Neural progenitor cell (in vitro differentiated cells): ENCODE measurements around the gene FKBP8. TPM values are rescaled to one million over a fixed set of nuclear protein-coding genes. Genes with fewer than 3 reads are reported as not detected.

Source experiments
- DNase-seq: peaks from one replicate; pipeline ENCODE4 v3.0.0-alpha.2; 2016; ENCODE audit warnings: low spot score
- H2AFZ ChIP-seq: fragments of 200-600 bp; sonication (generic); replicated peaks from 2 replicates; pipeline ENCODE4 v1.6.1; 2016; ENCODE audit warnings: antibody characterized with exemption
- H3F3A ChIP-seq: fragments of 200-600 bp; sonication (generic); 2 replicates; pipeline ENCODE4 v1.6.1; 2016; ENCODE audit warnings: antibody characterized with exemption, low read depth
- H3K27ac ChIP-seq: fragments of 200-600 bp; sonication (generic); 2 replicates; pipeline ENCODE4 v1.5.1; 2016; ENCODE audit warnings: mild to moderate bottlenecking
- H3K27me3 ChIP-seq: fragments of 200-600 bp; sonication (generic); 2 replicates; pipeline ENCODE4 v1.6.1; 2016; ENCODE audit warnings: mild to moderate bottlenecking, moderate library complexity
- H3K36me3 ChIP-seq: fragments of 200-600 bp; sonication (generic); 2 replicates; pipeline ENCODE4 v1.5.1; 2016
- H3K4me1 ChIP-seq: fragments of 200-600 bp; sonication (generic); 2 replicates; pipeline ENCODE4 v1.6.1; 2016; ENCODE audit warnings: mixed run types
- H3K4me2 ChIP-seq: fragments of 200-600 bp; sonication (generic); 2 replicates; pipeline ENCODE4 v1.6.1; 2016
- H3K4me3 ChIP-seq: fragments of 200-600 bp; sonication (generic); 2 replicates; pipeline ENCODE4 v1.5.1; 2016
- H3K79me2 ChIP-seq: fragments of 200-600 bp; sonication (generic); 2 replicates; pipeline ENCODE4 v1.6.1; 2016; ENCODE audit warnings: low read depth
- H3K9ac ChIP-seq: fragments of 200-600 bp; sonication (generic); 2 replicates; pipeline ENCODE4 v1.6.1; 2016
- H3K9me3 ChIP-seq: fragments of 200-600 bp; sonication (generic); 2 replicates; pipeline ENCODE4 v1.5.1; 2016; ENCODE audit warnings: low read depth
- H4K20me1 ChIP-seq: fragments of 200-600 bp; sonication (generic); 2 replicates; pipeline ENCODE4 v1.6.1; 2016; ENCODE audit warnings: low read depth
- H3K27ac Mint-ChIP-seq: 3 replicates; pipeline ENCODE4 v1.8.0; 2021; ENCODE audit warnings: mixed read lengths
- H3K27me3 Mint-ChIP-seq: 2 replicates; pipeline ENCODE4 v1.8.0; 2022; ENCODE audit warnings: low read depth, mild to moderate bottlenecking, inconsistent platforms, moderate library complexity, mixed read lengths; ENCODE audit not compliant: insufficient read depth
- H3K36me3 Mint-ChIP-seq: 3 replicates; pipeline ENCODE4 v1.8.0; 2021; ENCODE audit warnings: mixed read lengths
- H3K4me1 Mint-ChIP-seq: 3 replicates; pipeline ENCODE4 v1.8.0; 2021; ENCODE audit warnings: mixed read lengths
- H3K4me3 Mint-ChIP-seq: 3 replicates; pipeline ENCODE4 v1.8.0; 2021; ENCODE audit warnings: mild to moderate bottlenecking, moderate library complexity, mixed read lengths
- H3K9me3 Mint-ChIP-seq: 3 replicates; pipeline ENCODE4 v1.8.0; 2020; ENCODE audit warnings: mixed read lengths
- CTCF ChIP-seq: fragments of 200-600 bp; sonication (generic); IDR thresholded peaks from 2 replicates; pipeline ENCODE4 v1.5.1; 2017; ENCODE audit warnings: antibody characterized with exemption, mild to moderate bottlenecking
- EZH2 ChIP-seq: fragments of 200-600 bp; sonication (generic); IDR thresholded peaks from 2 replicates; pipeline ENCODE4 v1.6.1; 2017; ENCODE audit warnings: antibody characterized with exemption, mild to moderate bottlenecking, moderate library complexity
- EZH2phosphoT487 ChIP-seq: fragments of 200-600 bp; sonication (generic); IDR thresholded peaks from 2 replicates; pipeline ENCODE4 v1.6.1; 2017; ENCODE audit warnings: antibody characterized with exemption
- total RNA-seq: library from RNA; depleted of rRNA; stranded (reverse); fragments of >200 nt; gene quantifications from 2 replicates; pipeline ENCODE4 v1.2.3, GENCODE V29; 2015; ENCODE audit warnings: low replicate concordance

Gene FKBP8
- total RNA-seq, 1 donor from 2014 or later, result 115 TPM

GRCh38 chr19:18499055-18499775 is 44.2 kb downstream of the FKBP8 start:
- H3K27me3 Mint-ChIP-seq, result peaks cover 4% of the 10 kb centered on the region
- H3K4me3 ChIP-seq, result no peak overlapping the region
- H3K36me3 Mint-ChIP-seq, result no peaks in the 10 kb centered on the region
- H4K20me1 ChIP-seq, result peaks cover 91% of the 10 kb centered on the region
- no peaks in the 10 kb centered on the region for H3K9me3 ChIP-seq
- no peaks in the 10 kb centered on the region for H3K9me3 Mint-ChIP-seq
- no peak overlapping the region for H3K4me2 ChIP-seq
- H3K27me3 ChIP-seq, result no peaks in the 10 kb centered on the region
- no peak overlapping the region for H3K9ac ChIP-seq
- no peak overlapping the region for H3K27ac ChIP-seq
- H2AFZ ChIP-seq, result no peak overlapping the region
- H3K4me1 Mint-ChIP-seq, result peaks cover 21% of the 10 kb centered on the region
- DNase-seq, result no peak
- no peak overlapping the region for H3K4me3 Mint-ChIP-seq
- TF ChIP-seq CTCF (no peak), EZH2 (no peak), EZH2phosphoT487 (no peak)
- H3F3A ChIP-seq, result no peaks in the 10 kb centered on the region
- H3K4me1 ChIP-seq, result peaks cover 5% of the 10 kb centered on the region
- no peak overlapping the region for H3K27ac Mint-ChIP-seq
- H3K79me2 ChIP-seq, result peaks cover 35% of the 10 kb centered on the region
- H3K36me3 ChIP-seq, result no peaks in the 10 kb centered on the region

GRCh38 chr19:18496980-18497256 is 46.5 kb downstream of the FKBP8 start:
- no peaks in the 10 kb centered on the region for H3F3A ChIP-seq
- no peak overlapping the region for H3K27ac ChIP-seq
- H3K4me3 ChIP-seq, result no peak overlapping the region
- peaks cover 4% of the 10 kb centered on the region for H3K27me3 Mint-ChIP-seq
- no peak overlapping the region for H3K4me3 Mint-ChIP-seq
- H3K27me3 ChIP-seq, result no peaks in the 10 kb centered on the region
- no peaks in the 10 kb centered on the region for H3K36me3 Mint-ChIP-seq
- H3K4me1 ChIP-seq, result peaks cover 5% of the 10 kb centered on the region
- no peaks in the 10 kb centered on the region for H3K36me3 ChIP-seq
- no peak overlapping the region for H3K9ac ChIP-seq
- no peak overlapping the region for H3K4me2 ChIP-seq
- H3K79me2 ChIP-seq, result peaks cover 35% of the 10 kb centered on the region
- no peaks in the 10 kb centered on the region for H3K9me3 Mint-ChIP-seq
- no peak overlapping the region for H2AFZ ChIP-seq
- no peak for DNase-seq
- no peaks in the 10 kb centered on the region for H3K9me3 ChIP-seq
- H3K27ac Mint-ChIP-seq, result no peak overlapping the region
- H3K4me1 Mint-ChIP-seq, result peaks cover 30% of the 10 kb centered on the region
- TF ChIP-seq CTCF (no peak), EZH2phosphoT487 (no peak), EZH2 (no peak)
- H4K20me1 ChIP-seq, result peaks cover 93% of the 10 kb centered on the region

GRCh38 chr19:18496167-18496979 is 47.0 kb downstream of the FKBP8 start:
- Histone ChIP-seq H4K20me1 (peaks cover 93% of the 10 kb centered on the region), H3K36me3 (no peaks in the 10 kb centered on the region), H3K4me2 (no peak overlapping the region), H3K27me3 (no peaks in the 10 kb centered on the region), H3K79me2 (peaks cover 35% of the 10 kb centered on the region), H3K9me3 (no peaks in the 10 kb centered on the region), H3K4me3 (no peak overlapping the region), H3K9ac (no peak overlapping the region), H3K4me1 (peaks cover 5% of the 10 kb centered on the region), H2AFZ (no peak overlapping the region), H3K27ac (no peak overlapping the region), H3F3A (no peaks in the 10 kb centered on the region)
- TF ChIP-seq EZH2 (no peak), EZH2phosphoT487 (no peak), CTCF (no peak)
- Mint-ChIP-seq H3K36me3 (no peaks in the 10 kb centered on the region), H3K9me3 (no peaks in the 10 kb centered on the region), H3K27ac (no peak overlapping the region), H3K4me3 (no peak overlapping the region), H3K27me3 (peaks cover under 1% of the 10 kb centered on the region), H3K4me1 (peaks cover 32% of the 10 kb centered on the region)
- DNase-seq, result no peak
